Chondrocyte (in vitro differentiated cells): ENCODE results near the gene USP11. TPM values are rescaled to one million over a fixed set of nuclear protein-coding genes. Genes with fewer than 3 reads are reported as not detected.

Source experiments
- DNase-seq: peaks from one replicate; pipeline ENCODE4 v3.0.0; 2021; ENCODE audit warnings: mixed read lengths, low spot score
- H3K27ac Mint-ChIP-seq: one replicate; pipeline ENCODE4 v1.8.0; 2021; ENCODE audit warnings: mild to moderate bottlenecking, moderate library complexity, mixed read lengths; ENCODE audit not compliant: unreplicated experiment
- H3K27me3 Mint-ChIP-seq: 2 replicates; pipeline ENCODE4 v1.8.0; 2021; ENCODE audit warnings: low read depth, mixed read lengths
- H3K36me3 Mint-ChIP-seq: 2 replicates; pipeline ENCODE4 v1.8.0; 2021; ENCODE audit warnings: low read depth, mixed read lengths
- H3K4me1 Mint-ChIP-seq: 2 replicates; pipeline ENCODE4 v1.8.0; 2021; ENCODE audit warnings: low read depth, mild to moderate bottlenecking, mixed read lengths
- H3K4me3 Mint-ChIP-seq: one replicate; pipeline ENCODE4 v1.8.0; 2021; ENCODE audit warnings: mild to moderate bottlenecking, moderate library complexity, mixed read lengths; ENCODE audit not compliant: unreplicated experiment
- H3K9me3 Mint-ChIP-seq: 2 replicates; pipeline ENCODE4 v1.8.0; 2021; ENCODE audit warnings: low read depth, mixed read lengths
- CTCF ChIP-seq: fragments of 200-600 bp; sonication (generic); IDR thresholded peaks from 2 replicates; pipeline ENCODE4 v1.5.0; 2021; ENCODE audit warnings: antibody characterized with exemption, mild to moderate bottlenecking, moderate library complexity
- total RNA-seq: library from RNA; stranded (reverse); gene quantifications from 3 replicates; pipeline ENCODE4 v1.2.1, GENCODE V29; 2021

Gene USP11
- total RNA-seq, 1 donor from 2014 or later, result 157 TPM

GRCh38 chrX:47222751-47223350 lies 10.0 kb upstream of the USP11 start:
- Mint-ChIP-seq H3K27ac (no peak overlapping the region), H3K9me3 (no peaks in the 10 kb centered on the region), H3K4me3 (no peak overlapping the region), H3K27me3 (no peaks in the 10 kb centered on the region), H3K4me1 (peaks cover 27% of the 10 kb centered on the region), H3K36me3 (peaks cover 27% of the 10 kb centered on the region)
- no peak for TF ChIP-seq CTCF
- peak; percentile 53 for DNase-seq

- Mint-ChIP-seq H3K36me3 (peaks cover 32% of the 10 kb centered on the region), H3K27me3 (no peaks in the 10 kb centered on the region), H3K27ac (no peak overlapping the region), H3K4me1 (peaks cover 27% of the 10 kb centered on the region), H3K9me3 (no peaks in the 10 kb centered on the region), H3K4me3 (no peak overlapping the region)
- no peak for TF ChIP-seq CTCF
- DNase-seq, result peak; percentile 66
Measured at GRCh38 chrX:47223476-47224250, 9.1 kb upstream of the USP11 start.

GRCh38 chrX:47224266-47224895 lies 8.4 kb upstream of the USP11 start:
- Mint-ChIP-seq H3K27me3 (no peaks in the 10 kb centered on the region), H3K27ac (no peak overlapping the region), H3K4me3 (no peak overlapping the region), H3K9me3 (no peaks in the 10 kb centered on the region), H3K4me1 (peaks cover 24% of the 10 kb centered on the region), H3K36me3 (peaks cover 35% of the 10 kb centered on the region)
- DNase-seq, result peak; percentile 82
- no peak for TF ChIP-seq CTCF

- TF ChIP-seq CTCF, result no peak
- H3K27me3 Mint-ChIP-seq, result no peaks in the 10 kb centered on the region
- peaks cover 18% of the 10 kb centered on the region for H3K4me1 Mint-ChIP-seq
- peak; percentile 68 for DNase-seq
- H3K9me3 Mint-ChIP-seq, result no peaks in the 10 kb centered on the region
- no peak overlapping the region for H3K27ac Mint-ChIP-seq
- no peak overlapping the region for H3K4me3 Mint-ChIP-seq
- H3K36me3 Mint-ChIP-seq, result peaks cover 36% of the 10 kb centered on the region
Measured at GRCh38 chrX:47224896-47225290, 7.9 kb upstream of the USP11 start.

- H3K4me1 Mint-ChIP-seq, result peaks cover 7% of the 10 kb centered on the region
Measured at GRCh38 chrX:47226071-47226470, 6.7 kb upstream of the USP11 start.

More at GRCh38 chrX:47226071-47226470, 6.7 kb upstream of the USP11 start:
- Mint-ChIP-seq H3K27ac (no peak overlapping the region), H3K9me3 (no peaks in the 10 kb centered on the region), H3K4me3 (no peak overlapping the region), H3K27me3 (no peaks in the 10 kb centered on the region), H3K36me3 (peaks cover 39% of the 10 kb centered on the region)
- DNase-seq, result peak; percentile 58
- no peak for TF ChIP-seq CTCF
